ENCODE measurements around the gene BACH2. TPM values are rescaled to one million over a fixed set of nuclear protein-coding genes. Genes with fewer than 3 reads are reported as not detected.

The BACH2 gene
- total and polyA plus RNA-seq, 4 donors, result 0.78 to 17.4 (median 3.2) TPM

DNA sequence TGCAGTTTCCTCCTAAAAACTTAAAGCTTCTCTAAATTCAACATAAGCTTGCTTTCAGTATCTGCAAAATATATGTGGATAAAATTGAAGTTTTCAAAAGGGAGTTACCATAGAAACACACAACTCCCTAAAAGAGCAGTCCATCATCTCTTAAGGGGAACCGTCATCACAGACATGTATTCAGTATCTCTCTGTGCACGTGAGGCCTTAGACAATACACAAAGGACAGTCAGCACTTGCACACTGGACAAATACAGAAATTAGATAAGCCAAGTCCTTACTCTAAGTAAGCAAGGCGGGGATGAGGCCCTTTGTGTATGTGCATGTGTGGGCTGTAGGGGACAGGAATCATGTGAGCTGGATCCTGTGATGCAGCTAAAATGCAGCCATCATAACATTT is 136.6 kb downstream of the BACH2 start:
- WGBS, 2 donors, result 53 to 56% methylated on average over 3 of the region's 3 CpGs
- peak in 2 of 3 donors; percentile 61 to 62 for DNase-seq
- no peak for ATAC-seq (ENCODE audit: insufficient read depth, low FRiP score)
- H3K9ac ChIP-seq (ENCODE audit: insufficient read depth in 1 of 2, low read length in 2 of 2), result peak overlapping the region in 1 of 2 donors; percentile 3
- H3K27me3 ChIP-seq (ENCODE audit: control insufficient read depth in 3 of 3, insufficient read depth in 3 of 3, low read length in 2 of 3), result no peaks in the 10 kb centered on the region
- H3K27ac ChIP-seq (ENCODE audit: low read depth in 1 of 2, low read length in 1 of 2), result no peak overlapping the region
- H3K9me3 ChIP-seq (ENCODE audit: control insufficient read depth in 4 of 4, insufficient read depth in 3 of 4, low read length in 3 of 4), result no peaks in the 10 kb centered on the region
- peaks cover 3 to 34% (median 8%) of the 10 kb centered on the region in 5 donors for H3K4me1 ChIP-seq (ENCODE audit: control insufficient read depth in 5 of 5, insufficient read depth in 5 of 5, low read length in 5 of 5)
- TF ChIP-seq, protein P1, sequence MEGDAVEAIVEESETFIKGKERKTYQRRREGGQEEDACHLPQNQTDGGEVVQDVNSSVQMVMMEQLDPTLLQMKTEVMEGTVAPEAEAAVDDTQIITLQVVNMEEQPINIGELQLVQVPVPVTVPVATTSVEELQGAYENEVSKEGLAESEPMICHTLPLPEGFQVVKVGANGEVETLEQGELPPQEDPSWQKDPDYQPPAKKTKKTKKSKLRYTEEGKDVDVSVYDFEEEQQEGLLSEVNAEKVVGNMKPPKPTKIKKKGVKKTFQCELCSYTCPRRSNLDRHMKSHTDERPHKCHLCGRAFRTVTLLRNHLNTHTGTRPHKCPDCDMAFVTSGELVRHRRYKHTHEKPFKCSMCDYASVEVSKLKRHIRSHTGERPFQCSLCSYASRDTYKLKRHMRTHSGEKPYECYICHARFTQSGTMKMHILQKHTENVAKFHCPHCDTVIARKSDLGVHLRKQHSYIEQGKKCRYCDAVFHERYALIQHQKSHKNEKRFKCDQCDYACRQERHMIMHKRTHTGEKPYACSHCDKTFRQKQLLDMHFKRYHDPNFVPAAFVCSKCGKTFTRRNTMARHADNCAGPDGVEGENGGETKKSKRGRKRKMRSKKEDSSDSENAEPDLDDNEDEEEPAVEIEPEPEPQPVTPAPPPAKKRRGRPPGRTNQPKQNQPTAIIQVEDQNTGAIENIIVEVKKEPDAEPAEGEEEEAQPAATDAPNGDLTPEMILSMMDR (IDR thresholded peaks at IDR 0.05; ENCODE audit: control extremely low read depth, extremely low read depth), result no peak
- H3K36me3 ChIP-seq (ENCODE audit: control insufficient read depth in 4 of 4, insufficient read depth in 4 of 4, low read length in 4 of 4), result no peaks in the 10 kb centered on the region
- H3K4me3 ChIP-seq, result no peak overlapping the region

DNA sequence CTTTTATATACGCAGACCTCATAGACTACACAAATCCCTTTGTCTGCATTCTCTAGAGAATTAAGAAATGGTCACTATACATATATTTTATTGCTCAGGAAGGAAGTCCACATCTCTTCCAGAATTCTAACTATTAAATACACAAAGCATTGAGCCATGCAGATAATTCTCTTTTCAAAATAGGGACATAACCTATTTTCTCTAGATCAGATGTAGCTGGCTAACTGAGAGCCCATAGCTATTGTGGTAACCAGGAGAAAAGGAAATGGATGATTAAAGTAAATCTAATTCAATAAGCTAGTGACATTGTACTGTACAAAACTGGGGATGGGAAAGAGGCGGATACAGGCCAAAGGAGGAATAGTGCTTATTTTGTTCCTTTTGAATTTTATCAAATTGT is 137.2 kb downstream of the BACH2 start:
- ATAC-seq (ENCODE audit: insufficient read depth, low FRiP score), result no peak
- TF ChIP-seq, protein P1 (IDR thresholded peaks at IDR 0.05; ENCODE audit: control extremely low read depth, extremely low read depth), result no peak
- no peaks in the 10 kb centered on the region for H3K36me3 ChIP-seq (ENCODE audit: control insufficient read depth in 4 of 4, insufficient read depth in 4 of 4, low read length in 4 of 4)
- H3K27ac ChIP-seq (ENCODE audit: low read depth in 1 of 2, low read length in 1 of 2), result no peak overlapping the region
- peaks cover 4 to 39% (median 14%) of the 10 kb centered on the region in 5 donors for H3K4me1 ChIP-seq (ENCODE audit: control insufficient read depth in 5 of 5, insufficient read depth in 5 of 5, low read length in 5 of 5)
- H3K9ac ChIP-seq (ENCODE audit: insufficient read depth in 1 of 2, low read length in 2 of 2), result no peak overlapping the region
- 95% methylated on average over 2 of the region's 2 CpGs for WGBS, 2 donors
- DNase-seq, result no peak
- H3K9me3 ChIP-seq (ENCODE audit: control insufficient read depth in 4 of 4, insufficient read depth in 3 of 4, low read length in 3 of 4), result no peaks in the 10 kb centered on the region
- H3K27me3 ChIP-seq (ENCODE audit: control insufficient read depth in 3 of 3, insufficient read depth in 3 of 3, low read length in 2 of 3), result no peaks in the 10 kb centered on the region
- no peak overlapping the region for H3K4me3 ChIP-seq

DNA sequence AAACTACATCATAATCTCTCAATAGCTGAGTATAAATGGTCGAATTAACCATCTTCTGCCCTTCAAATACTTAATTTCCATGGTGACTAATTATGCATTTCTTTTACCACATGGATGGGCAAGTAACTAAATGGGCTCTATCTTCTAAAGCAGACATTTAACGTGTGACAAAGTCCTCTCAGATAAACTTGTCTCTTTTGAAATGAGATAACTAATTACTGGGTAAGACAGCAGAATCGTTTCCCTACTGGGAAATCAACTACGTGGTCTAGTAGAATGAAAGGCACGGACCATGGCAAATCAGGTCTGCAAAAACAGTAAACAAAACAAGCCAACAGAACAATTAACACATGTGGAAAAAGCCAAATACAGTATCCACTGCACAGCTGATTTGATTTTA is 137.7 kb downstream of the BACH2 start:
- Histone ChIP-seq H3K4me1 (ENCODE audit: control insufficient read depth in 5 of 5, insufficient read depth in 5 of 5, low read length in 5 of 5) (peaks cover 4 to 44% (median 17%) of the 10 kb centered on the region in 5 donors), H3K36me3 (ENCODE audit: control insufficient read depth in 4 of 4, insufficient read depth in 4 of 4, low read length in 4 of 4) (no peaks in the 10 kb centered on the region), H3K27ac (ENCODE audit: low read depth in 1 of 2, low read length in 1 of 2) (no peak overlapping the region), H3K27me3 (ENCODE audit: control insufficient read depth in 3 of 3, insufficient read depth in 3 of 3, low read length in 2 of 3) (no peaks in the 10 kb centered on the region), H3K9ac (ENCODE audit: insufficient read depth in 1 of 2, low read length in 2 of 2) (no peak overlapping the region), H3K4me3 (no peak overlapping the region), H3K9me3 (ENCODE audit: control insufficient read depth in 4 of 4, insufficient read depth in 3 of 4, low read length in 3 of 4) (no peaks in the 10 kb centered on the region)
- DNase-seq (no peak), ATAC-seq (ENCODE audit: insufficient read depth, low FRiP score) (no peak)
- TF ChIP-seq, protein P1 (IDR thresholded peaks at IDR 0.05; ENCODE audit: control extremely low read depth, extremely low read depth), result no peak
- WGBS, 2 donors, result 63 to 78% methylated on average over 5 of the region's 5 CpGs

DNA sequence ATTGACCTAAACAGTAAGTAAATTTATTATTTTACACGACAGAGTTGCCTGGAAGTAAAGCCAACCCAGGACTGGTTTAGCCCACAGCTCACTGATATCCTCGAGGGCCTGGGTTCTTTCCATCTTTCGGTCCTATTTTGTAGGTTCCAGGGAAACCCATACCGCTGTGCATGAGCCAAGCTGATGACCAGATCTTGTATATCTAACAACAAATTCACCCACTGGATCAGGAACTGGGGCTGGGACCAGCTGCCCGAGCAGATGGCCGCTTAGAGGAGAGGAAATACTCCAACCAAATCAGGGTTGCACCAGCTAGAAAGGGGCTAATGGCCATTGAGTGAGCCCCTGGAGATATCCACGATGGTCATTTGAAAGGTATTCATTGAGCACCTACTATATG is 139.2 kb downstream of the BACH2 start:
- Histone ChIP-seq H3K36me3 (ENCODE audit: control insufficient read depth in 4 of 4, insufficient read depth in 4 of 4, low read length in 4 of 4) (no peaks in the 10 kb centered on the region), H3K9me3 (ENCODE audit: control insufficient read depth in 4 of 4, insufficient read depth in 3 of 4, low read length in 3 of 4) (no peaks in the 10 kb centered on the region), H3K9ac (ENCODE audit: insufficient read depth in 1 of 2, low read length in 2 of 2) (no peak overlapping the region), H3K4me1 (ENCODE audit: control insufficient read depth in 5 of 5, insufficient read depth in 5 of 5, low read length in 5 of 5) (peaks cover 4 to 47% (median 17%) of the 10 kb centered on the region in 5 donors), H3K4me3 (no peak overlapping the region), H3K27ac (ENCODE audit: low read depth in 1 of 2, low read length in 1 of 2) (no peak overlapping the region), H3K27me3 (ENCODE audit: control insufficient read depth in 3 of 3, insufficient read depth in 3 of 3, low read length in 2 of 3) (no peaks in the 10 kb centered on the region)
- DNase-seq, result no peak
- TF ChIP-seq, protein P1 (IDR thresholded peaks at IDR 0.05; ENCODE audit: control extremely low read depth, extremely low read depth), result no peak
- 94 to 95% methylated on average over 7 of the region's 7 CpGs for WGBS, 2 donors
- no peak for ATAC-seq (ENCODE audit: insufficient read depth, low FRiP score)
